Neural crest cell (in vitro differentiated cells): ENCODE data around the gene MEGF9. TPM values are rescaled to one million over a fixed set of nuclear protein-coding genes. Genes with fewer than 3 reads are reported as not detected.

Source experiments
- DNase-seq: peaks from one replicate; pipeline ENCODE4 v3.0.0; 2021; ENCODE audit warnings: low read depth, mixed read lengths, low spot score
- H3K27ac Mint-ChIP-seq: one replicate; pipeline ENCODE4 v1.8.0; 2021; ENCODE audit warnings: mild to moderate bottlenecking, mixed read lengths; ENCODE audit not compliant: unreplicated experiment
- H3K27me3 Mint-ChIP-seq: 2 replicates; pipeline ENCODE4 v1.8.0; 2021; ENCODE audit warnings: low read depth, mild to moderate bottlenecking, mixed read lengths
- H3K36me3 Mint-ChIP-seq: 2 replicates; pipeline ENCODE4 v1.8.0; 2021; ENCODE audit warnings: low read depth, mild to moderate bottlenecking, mixed read lengths
- H3K4me1 Mint-ChIP-seq: 2 replicates; pipeline ENCODE4 v1.8.0; 2021; ENCODE audit warnings: mixed read lengths
- H3K4me3 Mint-ChIP-seq: one replicate; pipeline ENCODE4 v1.8.0; 2021; ENCODE audit warnings: mild to moderate bottlenecking, mixed read lengths
- H3K9me3 Mint-ChIP-seq: 2 replicates; pipeline ENCODE4 v1.8.0; 2021; ENCODE audit warnings: mixed read lengths
- CTCF ChIP-seq: fragments of 200-600 bp; sonication (generic); conservative IDR thresholded peaks from 2 replicates; pipeline ENCODE4 v1.5.0; 2021; ENCODE audit warnings: antibody characterized with exemption, mild to moderate bottlenecking
- total RNA-seq: library from RNA; stranded (reverse); gene quantifications from 2 replicates; pipeline ENCODE4 v1.2.1, GENCODE V29; 2021

Gene MEGF9
- total RNA-seq, 1 donor from 2014 or later, result 22.2 TPM

GRCh38 chr9:120610975-120611689, 103.1 kb downstream of the MEGF9 start:
- H3K27me3 Mint-ChIP-seq, result no peaks in the 10 kb centered on the region
- H3K36me3 Mint-ChIP-seq, result peaks cover 8% of the 10 kb centered on the region
- TF ChIP-seq CTCF, result peak; percentile 52
- H3K4me3 Mint-ChIP-seq, result no peak overlapping the region
- H3K4me1 Mint-ChIP-seq, result peaks cover 4% of the 10 kb centered on the region
- no peaks in the 10 kb centered on the region for H3K9me3 Mint-ChIP-seq
- no peak for DNase-seq
- H3K27ac Mint-ChIP-seq, result no peak overlapping the region

- Mint-ChIP-seq H3K4me3 (no peak overlapping the region), H3K27ac (no peak overlapping the region), H3K4me1 (peaks cover 4% of the 10 kb centered on the region), H3K36me3 (peaks cover 18% of the 10 kb centered on the region), H3K27me3 (no peaks in the 10 kb centered on the region), H3K9me3 (no peaks in the 10 kb centered on the region)
- DNase-seq, result no peak
- no peak for TF ChIP-seq CTCF
These were observed 104.6 kb downstream of the MEGF9 start for GRCh38 chr9:120609636-120610035.

GRCh38 chr9:120608421-120608820, 105.8 kb downstream of the MEGF9 start:
- Mint-ChIP-seq H3K36me3 (peaks cover 20% of the 10 kb centered on the region), H3K4me1 (peaks cover 4% of the 10 kb centered on the region)

GRCh38 chr9:120603591-120603990, 110.7 kb downstream of the MEGF9 start:
- Mint-ChIP-seq H3K27me3 (no peaks in the 10 kb centered on the region), H3K27ac (no peak overlapping the region)

More at GRCh38 chr9:120608421-120608820, 105.8 kb downstream of the MEGF9 start:
- H3K4me3 Mint-ChIP-seq, result no peak overlapping the region
- no peak overlapping the region for H3K27ac Mint-ChIP-seq
- no peak for DNase-seq
- TF ChIP-seq CTCF, result no peak
- H3K9me3 Mint-ChIP-seq, result no peaks in the 10 kb centered on the region
- no peaks in the 10 kb centered on the region for H3K27me3 Mint-ChIP-seq

GRCh38 chr9:120603010-120603409, 111.3 kb downstream of the MEGF9 start:
- Mint-ChIP-seq H3K27ac (no peak overlapping the region), H3K4me3 (no peak overlapping the region), H3K36me3 (peaks cover 11% of the 10 kb centered on the region), H3K9me3 (no peaks in the 10 kb centered on the region), H3K4me1 (no peaks in the 10 kb centered on the region), H3K27me3 (no peaks in the 10 kb centered on the region)
- DNase-seq, result no peak
- no peak for TF ChIP-seq CTCF

More at GRCh38 chr9:120603591-120603990, 110.7 kb downstream of the MEGF9 start:
- Mint-ChIP-seq H3K9me3 (no peaks in the 10 kb centered on the region), H3K4me3 (no peak overlapping the region), H3K36me3 (peaks cover 15% of the 10 kb centered on the region), H3K4me1 (no peaks in the 10 kb centered on the region)
- TF ChIP-seq CTCF, result no peak
- DNase-seq, result no peak
